ENCODE data around the gene PALMD. TPM values are rescaled to one million over a fixed set of nuclear protein-coding genes. Genes with fewer than 3 reads are reported as not detected.
A peak's percentile ranks its signal among the peaks of the same experiment; 100 is the strongest.

PALMD gene
- total RNA-seq, 2 experiments from 2014 or later: not detected

- peaks cover 30% of the 10 kb centered on the region for H3K27me3 Mint-ChIP-seq
- ChIA-PET CTCF (interaction anchor here (0.6 kb wide), 1 partner anchor 903 kb away, joined by 3 read pairs; no protein-coding TSS in a partner anchor), POLR2A (no interaction called here)
- H3K4me3 Mint-ChIP-seq: no peak overlapping the region
- H3K36me3 Mint-ChIP-seq (ENCODE audit: low read depth): no peaks in the 10 kb centered on the region
- H3K27ac Mint-ChIP-seq: no peak overlapping the region
- no peaks in the 10 kb centered on the region for H3K9me3 Mint-ChIP-seq
- no peaks in the 10 kb centered on the region for H3K4me1 Mint-ChIP-seq
- no peak for DNase-seq
These were observed 26.8 kb downstream of the PALMD start for GRCh38 chr1:99672530-99673213.

GRCh38 chr1:99673315-99673714 lies 27.4 kb downstream of the PALMD start:
- Mint-ChIP-seq H3K36me3 (ENCODE audit: low read depth) (no peaks in the 10 kb centered on the region), H3K4me1 (no peaks in the 10 kb centered on the region), H3K27ac (no peak overlapping the region), H3K9me3 (no peaks in the 10 kb centered on the region), H3K27me3 (peaks cover 29% of the 10 kb centered on the region), H3K4me3 (no peak overlapping the region)
- no peak for DNase-seq
- ChIA-PET CTCF (interaction anchor here (0.6 kb wide), 1 partner anchor 902 kb away, joined by 3 read pairs; no protein-coding TSS in a partner anchor), POLR2A (no interaction called here)

- Mint-ChIP-seq H3K36me3 (ENCODE audit: low read depth) (no peaks in the 10 kb centered on the region), H3K4me3 (no peak overlapping the region), H3K27ac (no peak overlapping the region), H3K9me3 (no peaks in the 10 kb centered on the region), H3K4me1 (no peaks in the 10 kb centered on the region), H3K27me3 (peaks cover 24% of the 10 kb centered on the region)
- ChIA-PET CTCF (no interaction called here), POLR2A (no interaction called here)
- DNase-seq: no peak
These were observed 28.5 kb downstream of the PALMD start for GRCh38 chr1:99674115-99675064.

GRCh38 chr1:99675292-99675691 lies 29.4 kb downstream of the PALMD start:
- Mint-ChIP-seq H3K27me3 (peaks cover 23% of the 10 kb centered on the region), H3K27ac (no peak overlapping the region), H3K36me3 (ENCODE audit: low read depth) (no peaks in the 10 kb centered on the region), H3K4me3 (no peak overlapping the region), H3K9me3 (no peaks in the 10 kb centered on the region), H3K4me1 (no peaks in the 10 kb centered on the region)
- DNase-seq: no peak
- ChIA-PET POLR2A (no interaction called here), CTCF (no interaction called here)

GRCh38 chr1:99675994-99676393 lies 30.1 kb downstream of the PALMD start:
- no peak overlapping the region for H3K27ac Mint-ChIP-seq
- no peak for DNase-seq
- H3K36me3 Mint-ChIP-seq (ENCODE audit: low read depth): no peaks in the 10 kb centered on the region
- ChIA-PET POLR2A (no interaction called here), CTCF (no interaction called here)
- peaks cover 23% of the 10 kb centered on the region for H3K27me3 Mint-ChIP-seq
- H3K4me1 Mint-ChIP-seq: no peaks in the 10 kb centered on the region
- no peaks in the 10 kb centered on the region for H3K9me3 Mint-ChIP-seq
- H3K4me3 Mint-ChIP-seq: no peak overlapping the region

GRCh38 chr1:99676876-99677275 lies 31.0 kb downstream of the PALMD start:
- no peak overlapping the region for H3K4me3 Mint-ChIP-seq
- ChIA-PET POLR2A (interaction anchor here (0.7 kb wide), 1 partner anchor 195 kb away, joined by 3 read pairs; no protein-coding TSS in a partner anchor), CTCF (no interaction called here)
- H3K27ac Mint-ChIP-seq: no peak overlapping the region
- no peaks in the 10 kb centered on the region for H3K36me3 Mint-ChIP-seq (ENCODE audit: low read depth)
- H3K27me3 Mint-ChIP-seq: peaks cover 23% of the 10 kb centered on the region
- H3K9me3 Mint-ChIP-seq: no peaks in the 10 kb centered on the region
- no peaks in the 10 kb centered on the region for H3K4me1 Mint-ChIP-seq
- no peak for DNase-seq

GRCh38 chr1:99677416-99677815 lies 31.5 kb downstream of the PALMD start:
- DNase-seq: no peak
- H3K4me1 Mint-ChIP-seq: no peaks in the 10 kb centered on the region
- CTCF ChIA-PET: no interaction called here
- H3K27ac Mint-ChIP-seq: no peak overlapping the region
- no peaks in the 10 kb centered on the region for H3K9me3 Mint-ChIP-seq
- no peak overlapping the region for H3K4me3 Mint-ChIP-seq
- peaks cover 19% of the 10 kb centered on the region for H3K27me3 Mint-ChIP-seq
- H3K36me3 Mint-ChIP-seq (ENCODE audit: low read depth): no peaks in the 10 kb centered on the region
- POLR2A ChIA-PET: interaction anchor here (0.7 kb wide), 1 partner anchor 196 kb away, joined by 3 read pairs; no protein-coding TSS in a partner anchor

- Mint-ChIP-seq H3K9me3 (no peaks in the 10 kb centered on the region), H3K27ac (no peak overlapping the region), H3K4me3 (no peak overlapping the region), H3K4me1 (no peaks in the 10 kb centered on the region), H3K27me3 (peaks cover 10% of the 10 kb centered on the region), H3K36me3 (ENCODE audit: low read depth) (no peaks in the 10 kb centered on the region)
- CTCF ChIA-PET: interaction anchor here (1.4 kb wide), 1 partner anchor 29 kb away, joined by 3 read pairs; no protein-coding TSS in a partner anchor
- POLR2A ChIA-PET: no interaction called here
- no peak for DNase-seq
These were observed 34.4 kb downstream of the PALMD start for GRCh38 chr1:99680270-99680669.

GRCh38 chr1:99681583-99681982 lies 35.7 kb downstream of the PALMD start:
- no peak for DNase-seq
- CTCF ChIA-PET: no interaction called here
- Mint-ChIP-seq H3K27me3 (peaks cover 8% of the 10 kb centered on the region), H3K9me3 (no peaks in the 10 kb centered on the region), H3K36me3 (ENCODE audit: low read depth) (no peaks in the 10 kb centered on the region), H3K4me1 (no peaks in the 10 kb centered on the region), H3K4me3 (no peak overlapping the region), H3K27ac (no peak overlapping the region)
- POLR2A ChIA-PET: no interaction called here

- POLR2A ChIA-PET: no interaction called here
- H3K36me3 Mint-ChIP-seq (ENCODE audit: low read depth): no peaks in the 10 kb centered on the region
- peaks cover 8% of the 10 kb centered on the region for H3K27me3 Mint-ChIP-seq
- no peaks in the 10 kb centered on the region for H3K4me1 Mint-ChIP-seq
- DNase-seq: no peak
- no peak overlapping the region for H3K27ac Mint-ChIP-seq
- CTCF ChIA-PET: no interaction called here
- H3K9me3 Mint-ChIP-seq: no peaks in the 10 kb centered on the region
- no peak overlapping the region for H3K4me3 Mint-ChIP-seq
These were observed 36.4 kb downstream of the PALMD start for GRCh38 chr1:99682291-99682751.

- Mint-ChIP-seq H3K36me3 (ENCODE audit: low read depth) (no peaks in the 10 kb centered on the region), H3K27me3 (peaks cover 16% of the 10 kb centered on the region), H3K9me3 (no peaks in the 10 kb centered on the region), H3K4me1 (no peaks in the 10 kb centered on the region), H3K27ac (no peak overlapping the region), H3K4me3 (no peak overlapping the region)
- ChIA-PET POLR2A (no interaction called here), CTCF (interaction anchor here (1.1 kb wide), 1 partner anchor 16 kb away, joined by 3 read pairs; no protein-coding TSS in a partner anchor)
- peak; percentile 51 for DNase-seq
These were observed 39.7 kb downstream of the PALMD start for GRCh38 chr1:99685516-99686180.

GRCh38 chr1:99691175-99691574 lies 45.3 kb downstream of the PALMD start:
- Mint-ChIP-seq H3K4me3 (no peak overlapping the region), H3K27ac (no peak overlapping the region), H3K4me1 (no peaks in the 10 kb centered on the region), H3K9me3 (no peaks in the 10 kb centered on the region), H3K36me3 (ENCODE audit: low read depth) (no peaks in the 10 kb centered on the region), H3K27me3 (peaks cover 24% of the 10 kb centered on the region)
- CTCF ChIA-PET: interaction anchor here (0.5 kb wide), 1 partner anchor 161 kb away, joined by 3 read pairs; no protein-coding TSS in a partner anchor
- DNase-seq: no peak
- POLR2A ChIA-PET: no interaction called here

GRCh38 chr1:99696616-99697015 lies 50.7 kb downstream of the PALMD start:
- ChIA-PET CTCF (no interaction called here), POLR2A (no interaction called here)
- Mint-ChIP-seq H3K27me3 (peaks cover 47% of the 10 kb centered on the region), H3K9me3 (no peaks in the 10 kb centered on the region), H3K36me3 (ENCODE audit: low read depth) (no peaks in the 10 kb centered on the region), H3K4me3 (no peak overlapping the region), H3K4me1 (no peaks in the 10 kb centered on the region), H3K27ac (no peak overlapping the region)
- DNase-seq: no peak

Measured in activated CD4-positive, alpha-beta T cell treated with anti-CD3 and anti-CD28 coated beads, Interleukin-2, amount 10 ng/mL, durations not matched to agents 7 days and 5 days (primary cell).